Measurements from ENCODE around the gene TWF2.

Gene TWF2

DNA sequence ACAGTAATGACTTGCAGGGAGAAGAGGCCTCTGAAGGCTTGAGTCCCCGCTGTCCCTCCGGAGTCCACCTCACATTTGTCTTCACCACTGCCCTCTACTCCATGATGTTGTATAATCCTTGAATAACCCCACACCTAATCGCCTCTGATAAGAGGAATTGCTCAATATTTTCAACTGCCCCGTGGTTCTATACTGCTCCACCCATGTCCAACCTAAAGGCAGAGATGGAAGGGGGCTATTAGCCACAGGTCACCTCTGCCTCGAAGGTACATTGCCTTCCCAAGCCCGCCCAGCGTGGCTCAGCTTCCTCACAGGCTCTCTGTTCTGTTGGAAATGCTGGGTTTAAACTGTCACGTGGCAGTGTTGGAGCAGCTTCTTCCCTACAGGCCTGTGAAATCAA is 26.0 kb downstream of the TWF2 start:
- H3K9me2 ChIP-seq (replicated peaks; ENCODE audit: insufficient read depth, low read length), result no peaks in the 10 kb centered on the region
- H3K79me2 ChIP-seq (ENCODE audit: insufficient read depth, low read length), result no peaks in the 10 kb centered on the region
- no peak overlapping the region for H3K4me3 ChIP-seq (ENCODE audit: insufficient read depth, low read length, poor library complexity, severe bottlenecking)
- H3K9ac ChIP-seq (ENCODE audit: low read length), result no peak overlapping the region
- peaks cover 13% of the 10 kb centered on the region; the same call in 1 of the 2 replicates for H3K36me3 ChIP-seq (ENCODE audit: low read length)
- no peak overlapping the region for H3K27ac ChIP-seq (ENCODE audit: low read depth, low read length)
- no peak overlapping the region for H3K4me2 ChIP-seq (ENCODE audit: low read depth, low read length, poor library complexity, severe bottlenecking)
- no peaks in the 10 kb centered on the region for H3F3A ChIP-seq (ENCODE audit: insufficient read depth)
- no peak overlapping the region for H2AFZ ChIP-seq (ENCODE audit: low read depth, low read length, severe bottlenecking)
- no peaks in the 10 kb centered on the region for H3K9me3 ChIP-seq (ENCODE audit: insufficient read depth, low read length)
- no peak for TF ChIP-seq EZH2phosphoT487 (conservative IDR thresholded peaks at IDR 0.05; ENCODE audit: low read length)
- TF ChIP-seq, protein P1, sequence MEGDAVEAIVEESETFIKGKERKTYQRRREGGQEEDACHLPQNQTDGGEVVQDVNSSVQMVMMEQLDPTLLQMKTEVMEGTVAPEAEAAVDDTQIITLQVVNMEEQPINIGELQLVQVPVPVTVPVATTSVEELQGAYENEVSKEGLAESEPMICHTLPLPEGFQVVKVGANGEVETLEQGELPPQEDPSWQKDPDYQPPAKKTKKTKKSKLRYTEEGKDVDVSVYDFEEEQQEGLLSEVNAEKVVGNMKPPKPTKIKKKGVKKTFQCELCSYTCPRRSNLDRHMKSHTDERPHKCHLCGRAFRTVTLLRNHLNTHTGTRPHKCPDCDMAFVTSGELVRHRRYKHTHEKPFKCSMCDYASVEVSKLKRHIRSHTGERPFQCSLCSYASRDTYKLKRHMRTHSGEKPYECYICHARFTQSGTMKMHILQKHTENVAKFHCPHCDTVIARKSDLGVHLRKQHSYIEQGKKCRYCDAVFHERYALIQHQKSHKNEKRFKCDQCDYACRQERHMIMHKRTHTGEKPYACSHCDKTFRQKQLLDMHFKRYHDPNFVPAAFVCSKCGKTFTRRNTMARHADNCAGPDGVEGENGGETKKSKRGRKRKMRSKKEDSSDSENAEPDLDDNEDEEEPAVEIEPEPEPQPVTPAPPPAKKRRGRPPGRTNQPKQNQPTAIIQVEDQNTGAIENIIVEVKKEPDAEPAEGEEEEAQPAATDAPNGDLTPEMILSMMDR (IDR thresholded peaks at IDR 0.05; ENCODE audit: insufficient read depth, low read length, poor library complexity, severe bottlenecking), result no peak
- H3K27me3 ChIP-seq (ENCODE audit: low read length), result no peaks in the 10 kb centered on the region
- no peaks in the 10 kb centered on the region for H4K20me1 ChIP-seq (ENCODE audit: low read depth, low read length)

DNA sequence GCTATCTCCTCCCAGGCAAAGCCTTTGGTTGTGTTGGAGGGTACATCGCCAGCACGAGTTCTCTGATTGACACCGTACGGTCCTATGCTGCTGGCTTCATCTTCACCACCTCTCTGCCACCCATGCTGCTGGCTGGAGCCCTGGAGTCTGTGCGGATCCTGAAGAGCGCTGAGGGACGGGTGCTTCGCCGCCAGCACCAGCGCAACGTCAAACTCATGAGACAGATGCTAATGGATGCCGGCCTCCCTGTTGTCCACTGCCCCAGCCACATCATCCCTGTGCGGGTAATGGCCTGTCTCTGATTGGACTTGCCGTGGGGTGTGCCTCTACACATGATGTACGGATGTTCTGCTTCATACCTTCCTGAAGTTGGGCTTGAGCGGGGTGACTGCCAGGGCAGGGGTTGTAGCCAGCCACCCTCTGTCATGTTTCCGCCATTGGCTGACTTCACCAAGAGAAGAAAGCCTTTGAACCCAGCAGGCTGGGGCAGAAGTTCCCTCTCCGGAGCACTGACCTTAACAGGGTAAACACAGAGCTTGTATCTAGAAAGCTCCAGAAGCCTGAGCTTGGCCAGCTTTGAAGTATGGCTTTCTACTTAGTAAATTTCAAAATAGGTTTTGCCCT is 27.6 kb downstream of the TWF2 start:
- no peaks in the 10 kb centered on the region for H3K79me2 ChIP-seq (ENCODE audit: insufficient read depth, low read length)
- no peaks in the 10 kb centered on the region for H3F3A ChIP-seq (ENCODE audit: insufficient read depth)
- H3K27me3 ChIP-seq (ENCODE audit: low read length), result no peaks in the 10 kb centered on the region
- H3K9ac ChIP-seq (ENCODE audit: low read length), result no peak overlapping the region
- H3K36me3 ChIP-seq (ENCODE audit: low read length), result peaks cover 22% of the 10 kb centered on the region; the same call in 1 of the 2 replicates
- no peak for TF ChIP-seq EZH2phosphoT487 (conservative IDR thresholded peaks at IDR 0.05; ENCODE audit: low read length)
- H3K9me2 ChIP-seq (replicated peaks; ENCODE audit: insufficient read depth, low read length), result no peaks in the 10 kb centered on the region
- no peak overlapping the region for H2AFZ ChIP-seq (ENCODE audit: low read depth, low read length, severe bottlenecking)
- H3K4me3 ChIP-seq (ENCODE audit: insufficient read depth, low read length, poor library complexity, severe bottlenecking), result no peak overlapping the region
- no peak overlapping the region for H3K4me2 ChIP-seq (ENCODE audit: low read depth, low read length, poor library complexity, severe bottlenecking)
- no peaks in the 10 kb centered on the region for H3K9me3 ChIP-seq (ENCODE audit: insufficient read depth, low read length)
- no peak overlapping the region for H3K27ac ChIP-seq (ENCODE audit: low read depth, low read length)
- no peaks in the 10 kb centered on the region for H4K20me1 ChIP-seq (ENCODE audit: low read depth, low read length)

DNA sequence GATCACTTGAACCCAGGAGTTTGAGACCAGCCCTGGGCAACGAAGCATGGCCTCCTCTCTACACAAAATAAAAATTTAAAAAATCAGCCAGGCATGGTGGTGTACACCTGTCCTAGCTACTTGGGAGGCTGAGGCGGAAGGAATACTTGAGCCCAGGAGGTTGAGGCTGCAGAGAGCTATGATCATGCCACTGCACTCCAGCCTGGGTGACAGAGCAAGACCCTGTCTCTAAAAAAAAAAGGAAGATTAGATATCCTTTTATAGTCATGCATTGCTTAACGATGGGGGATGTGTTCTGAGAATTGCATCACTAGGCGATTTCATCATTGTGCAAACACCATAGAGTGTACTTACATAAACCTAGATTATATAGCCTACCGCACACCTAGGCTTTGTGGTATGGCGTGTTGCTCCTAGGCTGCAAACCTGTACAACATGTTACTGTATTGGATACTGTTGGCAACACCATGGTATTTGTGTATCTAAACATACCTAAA is 28.4 kb downstream of the TWF2 start:
- H3K36me3 ChIP-seq (ENCODE audit: low read length), result peaks cover 28% of the 10 kb centered on the region
- no peak overlapping the region for H2AFZ ChIP-seq (ENCODE audit: low read depth, low read length, severe bottlenecking)
- TF ChIP-seq, protein P1 (IDR thresholded peaks at IDR 0.05; ENCODE audit: insufficient read depth, low read length, poor library complexity, severe bottlenecking), result no peak
- TF ChIP-seq EZH2phosphoT487 (conservative IDR thresholded peaks at IDR 0.05; ENCODE audit: low read length), result no peak
- H3K27me3 ChIP-seq (ENCODE audit: low read length), result no peaks in the 10 kb centered on the region
- H3K27ac ChIP-seq (ENCODE audit: low read depth, low read length), result no peak overlapping the region
- no peaks in the 10 kb centered on the region for H3K79me2 ChIP-seq (ENCODE audit: insufficient read depth, low read length)
- H3F3A ChIP-seq (ENCODE audit: insufficient read depth), result no peaks in the 10 kb centered on the region
- no peak overlapping the region for H3K9ac ChIP-seq (ENCODE audit: low read length)
- H3K9me2 ChIP-seq (replicated peaks; ENCODE audit: insufficient read depth, low read length), result no peaks in the 10 kb centered on the region
- H3K4me3 ChIP-seq (ENCODE audit: insufficient read depth, low read length, poor library complexity, severe bottlenecking), result no peak overlapping the region
- H3K9me3 ChIP-seq (ENCODE audit: insufficient read depth, low read length), result no peaks in the 10 kb centered on the region
- H3K4me2 ChIP-seq (ENCODE audit: low read depth, low read length, poor library complexity, severe bottlenecking), result no peak overlapping the region
- no peaks in the 10 kb centered on the region for H4K20me1 ChIP-seq (ENCODE audit: low read depth, low read length)

DNA sequence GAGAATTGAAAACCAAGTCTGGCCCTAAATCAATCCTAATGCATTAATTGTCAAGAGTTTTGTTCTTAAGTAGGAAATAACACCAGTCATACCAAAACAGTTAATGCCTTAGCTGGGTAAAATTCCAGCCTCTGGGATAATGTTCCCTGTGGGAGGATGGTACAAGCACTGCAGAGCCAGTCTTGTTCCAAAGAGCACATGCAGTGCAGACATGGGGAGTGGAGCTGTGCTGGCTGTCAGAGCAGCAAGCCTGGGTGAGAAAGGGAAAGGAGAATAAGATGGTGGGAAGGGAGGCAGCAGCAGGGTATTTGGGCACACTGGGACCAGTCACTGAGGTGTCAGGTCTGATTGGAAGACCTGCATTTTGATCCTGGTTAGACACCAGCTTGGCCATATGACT is 28.9 kb downstream of the TWF2 start:
- H2AFZ ChIP-seq (ENCODE audit: low read depth, low read length, severe bottlenecking), result no peak overlapping the region
- H3K9ac ChIP-seq (ENCODE audit: low read length), result no peak overlapping the region
- no peaks in the 10 kb centered on the region for H3K79me2 ChIP-seq (ENCODE audit: insufficient read depth, low read length)
- no peak overlapping the region for H3K4me3 ChIP-seq (ENCODE audit: insufficient read depth, low read length, poor library complexity, severe bottlenecking)
- no peaks in the 10 kb centered on the region for H3K27me3 ChIP-seq (ENCODE audit: low read length)
- H4K20me1 ChIP-seq (ENCODE audit: low read depth, low read length), result no peaks in the 10 kb centered on the region
- H3K36me3 ChIP-seq (ENCODE audit: low read length), result peaks cover 32% of the 10 kb centered on the region
- no peak for TF ChIP-seq EZH2phosphoT487 (conservative IDR thresholded peaks at IDR 0.05; ENCODE audit: low read length)
- TF ChIP-seq, protein P1 (IDR thresholded peaks at IDR 0.05; ENCODE audit: insufficient read depth, low read length, poor library complexity, severe bottlenecking), result no peak
- no peaks in the 10 kb centered on the region for H3F3A ChIP-seq (ENCODE audit: insufficient read depth)
- no peaks in the 10 kb centered on the region for H3K9me2 ChIP-seq (replicated peaks; ENCODE audit: insufficient read depth, low read length)
- no peaks in the 10 kb centered on the region for H3K9me3 ChIP-seq (ENCODE audit: insufficient read depth, low read length)
- H3K4me2 ChIP-seq (ENCODE audit: low read depth, low read length, poor library complexity, severe bottlenecking), result no peak overlapping the region
- no peak overlapping the region for H3K27ac ChIP-seq (ENCODE audit: low read depth, low read length)
